HG03432 (cell line): ENCODE measurements around the gene HENMT1.
A peak's percentile ranks its signal among the peaks of the same experiment; 100 is the strongest.
"Not testable (repeated sequence)": the region's sequence is repeated elsewhere in the genome, so short reads cannot be mapped to it uniquely, and the experiment has no call there.

ENCODE experiments used
- ATAC-seq: cut with Tn5 transposase; IDR thresholded peaks from one replicate; pipeline ENCODE4 v1.9.1; 2021; ENCODE audit warnings: mild to moderate bottlenecking, moderate library complexity; ENCODE audit not compliant: unreplicated experiment

The HENMT1 gene

DNA sequence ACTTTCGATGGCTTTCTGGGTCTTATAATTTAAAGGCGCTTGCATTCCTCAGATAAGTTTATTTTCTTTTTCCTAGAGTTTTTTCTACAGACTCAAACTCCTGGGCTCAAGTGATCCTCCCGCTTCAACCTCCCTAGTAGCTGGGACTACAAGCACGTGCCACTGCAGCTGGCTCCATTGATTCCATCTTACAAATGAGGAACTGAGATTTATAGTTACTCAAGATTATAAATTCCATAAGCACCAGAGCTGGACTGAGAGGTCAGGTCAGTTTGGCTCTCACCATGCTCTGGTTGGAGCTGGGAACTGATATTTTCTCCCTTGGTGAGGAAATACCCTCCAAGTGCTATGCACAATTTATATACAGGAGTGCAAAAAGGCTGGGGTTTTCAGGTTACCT, 17.8 kb upstream of the HENMT1 start:
- no peak for ATAC-seq

GRCh38 chr1:108671143-108671542, 10.2 kb upstream of the HENMT1 start:
- no peak for ATAC-seq

GRCh38 chr1:108670131-108670773, 9.4 kb upstream of the HENMT1 start:
- no peak for ATAC-seq

GRCh38 chr1:108669679-108670078, 8.8 kb upstream of the HENMT1 start:
- no peak for ATAC-seq

DNA sequence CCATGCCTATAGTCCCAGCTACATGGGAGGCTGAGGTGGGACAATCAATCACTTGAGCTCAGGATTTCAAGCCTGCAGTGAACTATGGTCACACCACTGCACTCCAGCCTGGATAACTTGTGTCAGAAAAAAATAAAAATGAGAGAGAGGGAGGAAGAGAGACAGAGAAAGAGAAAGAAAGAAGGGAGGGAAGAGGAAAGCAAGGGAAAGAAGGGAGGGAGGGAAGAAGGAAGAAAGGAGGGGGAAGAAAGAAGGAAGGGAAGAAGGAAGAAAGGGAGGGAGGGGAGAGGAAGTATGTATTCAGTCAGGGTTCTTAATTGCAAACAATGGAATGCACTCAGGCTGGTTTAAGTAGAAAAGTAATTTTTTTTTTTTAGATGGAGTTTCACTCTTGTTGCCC, 7.9 kb upstream of the HENMT1 start:
- ATAC-seq, result no peak

DNA sequence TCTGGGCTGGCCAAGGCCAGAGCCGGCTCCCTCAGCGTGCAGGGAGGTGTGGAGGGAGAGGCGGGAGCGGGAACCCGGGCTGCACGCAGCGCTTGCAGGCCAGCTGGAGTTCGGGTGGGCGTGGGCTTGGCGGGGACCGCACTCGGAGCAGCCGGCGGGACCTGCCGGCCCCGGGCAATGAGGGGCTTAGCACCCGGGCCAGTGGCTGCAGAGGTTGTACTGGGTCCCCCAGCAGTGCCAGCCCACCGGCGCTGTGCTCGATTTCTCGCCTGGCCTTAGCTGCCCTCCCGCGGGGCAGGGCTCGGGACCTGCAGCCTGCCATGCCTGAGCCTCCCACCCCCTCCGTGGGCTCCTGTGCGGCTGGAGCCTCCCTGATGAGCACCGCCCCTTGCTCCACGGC, 6.5 kb upstream of the HENMT1 start:
- ATAC-seq, result not testable (repeated sequence)

DNA sequence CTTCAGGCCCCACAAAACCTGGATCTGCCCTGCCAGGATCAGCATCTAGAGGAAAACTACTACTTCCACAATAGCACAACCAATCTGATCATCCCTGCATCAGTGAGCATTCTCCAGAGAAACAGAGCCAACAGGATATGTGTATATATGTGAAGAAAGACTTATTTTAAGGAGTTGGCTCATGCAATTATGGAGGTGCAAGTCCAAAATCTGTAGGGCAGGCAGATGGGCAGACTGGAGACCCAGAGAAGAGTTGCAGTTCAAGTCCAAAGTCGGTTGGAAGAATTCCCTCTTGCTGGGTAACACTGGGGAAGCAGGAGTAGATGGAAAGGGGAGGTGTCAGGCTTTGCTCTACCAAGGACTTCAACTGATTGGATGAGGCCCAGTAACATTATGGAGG, 4.9 kb upstream of the HENMT1 start:
- ATAC-seq, result no peak

GRCh38 chr1:108665067-108665466, 4.2 kb upstream of the HENMT1 start:
- ATAC-seq, result no peak

DNA sequence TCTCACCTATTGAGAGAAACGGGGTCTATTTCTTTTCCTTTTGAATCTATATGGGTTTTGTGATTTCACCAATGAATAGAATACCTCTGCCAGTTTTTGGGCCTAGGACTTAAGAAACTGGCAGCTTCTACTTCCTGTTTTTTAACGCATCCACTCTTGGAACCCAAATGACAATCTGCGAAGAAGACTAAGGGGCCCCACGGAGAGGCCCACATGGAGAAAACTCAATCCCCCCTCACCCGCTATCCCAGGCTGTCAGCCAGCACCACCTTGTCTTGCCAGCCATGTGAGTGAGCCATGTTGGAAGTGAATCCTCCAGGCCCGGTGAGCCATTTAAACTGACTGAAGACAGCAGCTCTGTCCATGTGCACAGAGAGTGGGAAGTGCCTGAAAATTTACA, 3.6 kb upstream of the HENMT1 start:
- ATAC-seq, result no peak

- ATAC-seq, result no peak
Measured at GRCh38 chr1:108663074-108663473, 2.2 kb upstream of the HENMT1 start.

DNA sequence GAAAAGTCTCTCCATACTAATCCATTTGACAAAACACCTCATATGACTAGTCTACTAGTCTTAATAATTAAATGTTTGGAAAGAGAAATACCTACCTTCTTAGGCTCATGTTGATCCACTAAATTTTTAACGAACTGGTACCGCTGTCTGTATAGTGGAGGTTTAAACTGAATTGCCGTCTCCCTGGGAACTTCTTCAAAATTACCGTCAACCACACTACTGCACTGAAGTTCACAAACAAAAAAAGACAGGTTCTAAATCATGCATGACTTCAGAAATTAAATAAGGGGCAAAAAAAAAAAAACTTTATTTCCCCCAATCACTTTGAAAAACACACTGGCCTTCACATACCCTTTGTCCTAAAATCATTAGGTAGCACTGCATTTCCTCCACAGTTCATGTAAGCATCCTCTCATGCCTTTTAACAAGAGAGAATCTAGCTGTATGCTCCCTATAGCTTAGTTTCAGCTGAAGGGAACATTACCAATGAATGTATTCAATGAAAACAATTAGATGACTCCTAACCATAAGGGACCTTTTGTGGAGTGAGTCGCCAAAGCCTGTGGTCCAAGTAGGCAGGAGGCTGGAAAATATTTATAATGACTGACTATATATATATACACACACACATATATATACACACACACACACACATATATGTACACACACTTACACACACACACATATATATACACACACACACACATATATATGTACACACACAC, 3.4 kb downstream of the HENMT1 start:
- ATAC-seq, result no peak

DNA sequence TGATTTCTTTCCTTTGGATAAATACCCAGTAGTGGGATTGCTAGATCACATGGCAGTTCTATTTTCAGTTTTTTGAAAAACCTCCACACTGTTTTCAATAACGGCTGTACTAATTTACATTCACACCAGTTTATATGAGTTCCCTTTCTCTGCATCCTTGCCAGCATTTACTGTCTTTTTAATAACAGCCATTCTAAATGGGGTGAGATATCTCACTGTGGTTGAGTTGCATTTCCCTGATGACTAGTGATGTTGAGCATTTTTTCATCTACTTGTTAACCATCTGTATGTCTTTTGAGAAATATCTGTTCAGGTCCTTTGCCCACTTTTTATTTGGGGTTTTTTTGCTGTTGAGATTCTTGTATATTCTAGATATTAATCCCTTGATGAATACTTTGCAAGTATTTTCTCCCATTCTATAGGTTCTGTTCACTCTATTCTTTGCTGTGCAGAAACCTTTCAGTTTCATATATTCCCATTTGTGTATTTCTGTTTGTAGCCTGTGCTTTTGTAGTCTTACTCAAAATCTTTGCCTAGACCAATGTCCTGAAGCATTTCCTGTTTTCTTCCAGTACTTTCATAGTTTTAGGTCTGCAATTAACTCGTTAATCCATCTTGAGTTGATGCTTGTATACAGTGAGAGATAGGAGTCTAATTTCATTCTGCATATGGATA, 7.3 kb downstream of the HENMT1 start:
- no peak for ATAC-seq

DNA sequence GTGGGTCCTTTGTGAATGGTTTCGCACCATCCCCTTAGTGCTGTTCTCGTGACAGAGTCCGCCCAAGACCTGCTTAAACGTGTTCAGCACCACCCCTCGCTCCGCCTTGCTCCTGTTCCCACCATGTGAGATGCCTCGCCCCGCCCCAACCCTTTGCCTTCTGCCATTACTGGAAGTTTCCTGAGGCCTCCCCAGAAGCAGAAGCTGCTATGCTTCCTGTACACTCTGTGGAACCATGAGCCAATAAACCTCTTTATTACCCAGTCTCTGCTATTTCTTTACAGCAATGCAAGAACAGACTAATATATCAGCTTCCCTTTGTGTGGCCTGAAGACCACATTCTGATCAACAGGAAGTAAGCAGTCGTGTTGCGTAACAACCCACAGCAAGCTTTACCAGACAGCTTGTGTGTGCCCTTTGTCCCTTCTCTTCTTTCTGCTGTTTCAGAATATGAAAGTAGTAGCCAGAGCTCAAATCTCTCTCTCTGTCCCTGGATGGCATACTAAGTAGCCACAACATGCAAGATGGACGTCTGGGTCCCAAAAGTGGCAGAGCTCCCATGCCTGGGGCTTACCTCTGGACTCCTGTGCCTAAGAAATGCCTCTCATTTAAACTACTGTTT, 14.1 kb downstream of the HENMT1 start:
- no peak for ATAC-seq

- ATAC-seq, result no peak
Measured at GRCh38 chr1:108646265-108646647, 14.6 kb downstream of the HENMT1 start.

DNA sequence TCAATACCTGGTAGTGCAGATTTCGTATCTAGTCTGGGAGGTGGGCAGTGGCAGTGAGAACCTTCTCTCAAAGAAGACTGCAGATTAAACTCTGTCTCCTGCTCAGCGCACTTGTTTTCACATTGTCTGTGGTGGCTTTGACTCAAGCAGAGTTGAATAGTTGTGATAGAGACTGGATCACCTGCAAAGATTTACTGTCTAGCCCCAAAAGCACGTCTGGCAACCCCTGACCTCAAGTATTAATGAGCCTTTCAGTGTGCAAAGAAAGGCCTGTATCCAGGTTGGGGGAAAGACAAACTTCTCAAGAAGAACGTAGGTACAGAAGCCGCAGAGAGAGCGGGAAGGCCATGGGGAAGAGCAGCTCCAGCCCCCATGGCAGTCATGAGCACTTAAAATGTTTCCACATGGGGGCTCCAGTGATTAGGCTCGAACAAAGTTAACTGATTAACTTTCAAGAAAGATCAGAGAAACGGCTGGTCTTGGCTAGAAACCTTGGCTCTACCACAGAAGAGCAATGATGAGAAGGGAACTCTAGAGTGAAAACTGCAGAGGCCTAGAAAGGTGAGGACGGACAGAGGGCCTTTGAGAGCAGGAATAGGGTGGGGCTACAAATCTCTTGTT, 15.2 kb downstream of the HENMT1 start:
- no peak for ATAC-seq

DNA sequence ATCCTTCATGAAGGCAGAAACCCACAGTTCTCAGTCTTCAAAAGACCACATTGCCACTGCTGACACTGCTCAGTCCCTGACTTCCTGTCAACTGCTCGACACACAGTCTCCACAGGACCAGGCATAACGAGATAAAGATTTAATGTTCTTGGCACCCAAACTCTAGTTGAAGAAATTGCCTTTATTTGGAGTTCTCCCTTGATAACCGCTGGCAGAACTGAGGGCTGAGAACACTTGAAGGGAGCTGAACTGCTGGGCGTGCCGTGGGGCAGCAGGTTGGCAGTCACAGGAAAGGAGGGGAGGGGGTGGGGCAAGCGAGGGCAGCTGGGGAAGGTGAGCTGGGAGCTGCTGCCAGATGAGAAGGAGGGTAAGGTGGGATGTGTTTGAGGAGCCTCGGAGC, 15.9 kb downstream of the HENMT1 start:
- ATAC-seq, result no peak

DNA sequence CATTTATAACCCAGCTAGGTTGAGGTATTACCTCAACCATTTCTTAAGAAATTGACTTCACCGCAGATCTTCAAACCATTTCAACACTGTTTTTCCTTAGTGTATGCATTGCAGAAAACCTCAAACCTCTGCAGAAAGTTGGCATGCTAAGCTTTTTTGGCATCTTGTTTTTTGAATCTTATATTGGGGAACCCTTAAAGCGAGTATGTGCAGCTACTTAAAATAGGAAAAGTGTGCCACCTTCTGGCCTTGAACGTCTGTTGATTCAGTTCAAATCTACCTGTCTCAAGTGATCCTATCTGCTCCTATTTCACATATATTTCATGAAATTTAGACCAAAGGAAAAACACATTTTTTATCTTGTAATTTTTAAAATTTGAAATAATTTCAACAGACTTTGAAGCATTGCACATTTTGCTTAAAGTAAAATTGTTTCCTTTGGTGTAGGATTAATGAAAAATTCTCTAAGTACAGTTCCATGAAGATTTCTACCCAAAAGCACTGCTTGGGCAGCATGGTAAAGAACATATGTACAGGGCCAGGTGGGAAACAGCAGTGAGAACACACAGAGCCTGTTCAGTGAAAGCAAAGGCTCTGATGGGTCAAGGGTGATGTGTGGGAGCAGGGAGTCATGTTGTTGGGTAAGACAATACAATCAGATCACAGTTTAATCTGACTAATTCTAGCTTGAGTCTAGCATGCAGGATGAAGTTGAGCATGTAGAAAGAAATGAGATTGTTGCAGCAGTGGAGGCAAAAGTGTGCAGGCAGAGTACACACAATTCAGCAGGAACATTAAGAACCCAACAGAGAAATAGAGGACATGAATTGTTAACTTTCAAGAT, 17.2 kb downstream of the HENMT1 start:
- ATAC-seq, result peak; percentile 80

DNA sequence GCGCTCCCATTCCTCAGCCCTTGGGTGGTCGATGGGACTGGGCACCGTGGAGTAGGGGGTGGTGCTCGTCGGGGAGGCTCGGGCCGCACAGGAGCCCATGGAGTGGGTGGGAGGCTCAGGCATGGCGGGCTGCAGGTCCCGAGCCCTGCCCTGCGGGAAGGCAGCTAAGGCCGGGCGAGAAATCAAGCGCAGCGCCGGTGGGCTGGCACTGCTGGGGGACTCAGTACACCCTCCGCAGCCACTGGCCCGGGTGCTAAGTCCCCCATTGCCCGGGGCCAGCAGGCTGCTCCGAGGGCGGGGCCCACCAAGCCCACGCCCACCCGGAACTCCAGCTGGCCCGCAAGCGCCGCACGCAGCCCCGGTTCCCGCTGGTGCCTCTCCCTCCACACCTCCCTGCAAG, 20.0 kb downstream of the HENMT1 start:
- ATAC-seq, result not testable (repeated sequence)

- ATAC-seq, result no peak
Measured at GRCh38 chr1:108639899-108640560, 20.9 kb downstream of the HENMT1 start.

DNA sequence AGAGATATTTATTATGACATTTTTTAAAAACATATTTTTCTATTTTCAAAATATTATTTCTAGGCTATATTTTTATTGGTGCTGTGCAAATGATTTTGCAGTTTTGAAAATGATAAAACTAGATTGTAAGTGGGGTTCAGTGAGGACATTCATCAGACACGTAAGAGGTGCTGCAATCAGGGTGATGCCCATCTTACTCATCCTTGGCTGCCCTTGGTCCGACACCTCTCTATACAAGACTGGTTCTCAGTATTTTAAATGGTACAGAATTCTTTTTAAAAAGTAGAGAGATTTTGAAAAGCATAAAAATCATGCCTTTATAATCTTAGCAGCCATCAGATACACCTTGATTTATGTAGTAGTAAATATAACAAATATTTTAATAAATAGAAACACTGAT, 24.0 kb downstream of the HENMT1 start:
- no peak for ATAC-seq
